ENCODE data around the gene TMEM61.

GRCh38 chr1:55037733-55038551, 57.5 kb downstream of the TMEM61 start:
- TF ChIP-seq CTCF (IDR thresholded peaks at IDR 0.05) (no peak), POLR2A (IDR thresholded peaks at IDR 0.05) (no peak)

All from stomach (tissue), 4 donors.